COLO668 (cell line): ENCODE results near the gene XXYLT1.

Source experiments
- DNase-seq: peaks from one replicate; lab custom pipeline; 2025; ENCODE audit not compliant: unreplicated experiment; lab: John Stamatoyannopoulos, UW

Gene XXYLT1

GRCh38 chr3:195139091-195139875 lies 131.7 kb downstream of the XXYLT1 start:
- DNase-seq, result no peak

GRCh38 chr3:195137638-195138588 lies 133.0 kb downstream of the XXYLT1 start:
- DNase-seq, result no peak

GRCh38 chr3:195135917-195136316 lies 135.0 kb downstream of the XXYLT1 start:
- DNase-seq, result no peak

GRCh38 chr3:195134431-195134830 lies 136.5 kb downstream of the XXYLT1 start:
- DNase-seq, result no peak

- DNase-seq, result no peak
These were observed 137.5 kb downstream of the XXYLT1 start for GRCh38 chr3:195133462-195133861.

- no peak for DNase-seq
These were observed 137.9 kb downstream of the XXYLT1 start for GRCh38 chr3:195133013-195133412.

GRCh38 chr3:195131176-195131575 lies 139.8 kb downstream of the XXYLT1 start:
- no peak for DNase-seq

GRCh38 chr3:195129644-195130492 lies 141.1 kb downstream of the XXYLT1 start:
- DNase-seq, result no peak

GRCh38 chr3:195129072-195129643 lies 141.8 kb downstream of the XXYLT1 start:
- no peak for DNase-seq

- no peak for DNase-seq
These were observed 142.5 kb downstream of the XXYLT1 start for GRCh38 chr3:195128255-195129071.

GRCh38 chr3:195126056-195126605 lies 144.8 kb downstream of the XXYLT1 start:
- no peak for DNase-seq

- no peak for DNase-seq
These were observed 145.3 kb downstream of the XXYLT1 start for GRCh38 chr3:195125646-195126045.

- no peak for DNase-seq
These were observed 146.5 kb downstream of the XXYLT1 start for GRCh38 chr3:195124378-195124992.

GRCh38 chr3:195123281-195123691 lies 147.7 kb downstream of the XXYLT1 start:
- no peak for DNase-seq

GRCh38 chr3:195122261-195122660 lies 148.7 kb downstream of the XXYLT1 start:
- no peak for DNase-seq

- no peak for DNase-seq
These were observed 150.7 kb downstream of the XXYLT1 start for GRCh38 chr3:195120267-195120601.

- no peak for DNase-seq
These were observed 151.3 kb downstream of the XXYLT1 start for GRCh38 chr3:195119461-195120266.

GRCh38 chr3:195118671-195119070 lies 152.3 kb downstream of the XXYLT1 start:
- DNase-seq, result no peak
